ENCODE measurements around the gene CSRP1. TPM values are rescaled to one million over a fixed set of nuclear protein-coding genes. Genes with fewer than 3 reads are reported as not detected.
"Not testable (repeated sequence)": the region's sequence is repeated elsewhere in the genome, so short reads cannot be mapped to it uniquely, and the experiment has no call there.

CSRP1 gene
- total RNA-seq, 4 donors from 2014 or later = 548 to 1,751 (median 1,444) TPM

DNA sequence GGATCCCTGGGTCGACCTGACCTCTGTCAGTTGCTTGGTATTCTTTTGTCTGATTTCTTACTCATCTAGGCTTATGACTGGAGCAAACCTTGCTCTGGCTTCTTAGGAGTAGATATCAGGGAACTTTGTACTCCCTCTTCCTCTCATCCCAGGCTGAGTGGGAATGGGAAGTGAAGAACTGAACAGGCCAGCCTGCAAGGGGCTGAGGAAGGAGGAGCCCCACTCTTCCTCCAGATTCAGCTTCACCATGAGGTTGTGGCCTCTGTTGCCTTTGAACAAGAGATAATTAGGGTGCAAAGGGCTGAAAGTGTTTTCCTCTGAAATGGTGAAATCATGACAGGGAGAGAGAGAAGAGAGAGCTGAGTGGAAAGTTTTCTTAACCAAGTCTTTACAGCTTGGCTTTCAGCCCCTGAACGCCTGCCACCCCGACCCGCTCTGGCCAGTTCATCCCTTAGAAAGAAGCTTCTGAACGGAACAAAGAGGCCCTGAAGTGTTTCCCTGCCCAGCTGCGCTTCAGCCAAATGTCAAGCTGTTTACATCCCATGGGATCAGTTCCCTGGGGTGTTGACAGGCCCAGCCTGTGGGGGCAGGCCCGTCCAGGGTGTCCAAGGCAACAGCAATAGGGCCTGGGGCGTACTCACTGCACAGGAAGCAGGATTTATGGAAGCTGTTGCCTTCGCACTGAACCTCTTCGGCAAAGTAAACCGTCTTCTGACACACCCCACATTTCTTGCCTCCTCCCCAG lies 11.2 kb downstream of the CSRP1 start:
- TF ChIP-seq, protein P1, sequence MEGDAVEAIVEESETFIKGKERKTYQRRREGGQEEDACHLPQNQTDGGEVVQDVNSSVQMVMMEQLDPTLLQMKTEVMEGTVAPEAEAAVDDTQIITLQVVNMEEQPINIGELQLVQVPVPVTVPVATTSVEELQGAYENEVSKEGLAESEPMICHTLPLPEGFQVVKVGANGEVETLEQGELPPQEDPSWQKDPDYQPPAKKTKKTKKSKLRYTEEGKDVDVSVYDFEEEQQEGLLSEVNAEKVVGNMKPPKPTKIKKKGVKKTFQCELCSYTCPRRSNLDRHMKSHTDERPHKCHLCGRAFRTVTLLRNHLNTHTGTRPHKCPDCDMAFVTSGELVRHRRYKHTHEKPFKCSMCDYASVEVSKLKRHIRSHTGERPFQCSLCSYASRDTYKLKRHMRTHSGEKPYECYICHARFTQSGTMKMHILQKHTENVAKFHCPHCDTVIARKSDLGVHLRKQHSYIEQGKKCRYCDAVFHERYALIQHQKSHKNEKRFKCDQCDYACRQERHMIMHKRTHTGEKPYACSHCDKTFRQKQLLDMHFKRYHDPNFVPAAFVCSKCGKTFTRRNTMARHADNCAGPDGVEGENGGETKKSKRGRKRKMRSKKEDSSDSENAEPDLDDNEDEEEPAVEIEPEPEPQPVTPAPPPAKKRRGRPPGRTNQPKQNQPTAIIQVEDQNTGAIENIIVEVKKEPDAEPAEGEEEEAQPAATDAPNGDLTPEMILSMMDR (IDR thresholded peaks at IDR 0.05) = peak in 1 of 5 experiments; percentile 6
- peak in 1 of 2 donors; percentile 54 for TF ChIP-seq POLR2A (IDR thresholded peaks at IDR 0.05)
- TF ChIP-seq EP300 (IDR thresholded peaks at IDR 0.05) = peak; percentile 89 to 98
- Histone ChIP-seq H3K27ac (peak overlapping the region; percentile 88 to 98 (median 93)), H3K9me3 (no peaks in the 10 kb centered on the region), H3K36me3 (peaks cover 0 to 32% (median 0%) of the 10 kb centered on the region in 3 donors), H3K27me3 (no peaks in the 10 kb centered on the region), H3K4me3 (peak overlapping the region in 3 of 4 donors; percentile 5 to 13 (median 5)), H3K4me1 (peaks cover 7 to 98% (median 86%) of the 10 kb centered on the region in 4 donors)
- DNase-seq (ENCODE audit: low spot score in 2 of 2) = peak; percentile 65 to 72
- 24 to 29% methylated on average over 11 of the region's 11 CpGs for WGBS, 2 donors

DNA sequence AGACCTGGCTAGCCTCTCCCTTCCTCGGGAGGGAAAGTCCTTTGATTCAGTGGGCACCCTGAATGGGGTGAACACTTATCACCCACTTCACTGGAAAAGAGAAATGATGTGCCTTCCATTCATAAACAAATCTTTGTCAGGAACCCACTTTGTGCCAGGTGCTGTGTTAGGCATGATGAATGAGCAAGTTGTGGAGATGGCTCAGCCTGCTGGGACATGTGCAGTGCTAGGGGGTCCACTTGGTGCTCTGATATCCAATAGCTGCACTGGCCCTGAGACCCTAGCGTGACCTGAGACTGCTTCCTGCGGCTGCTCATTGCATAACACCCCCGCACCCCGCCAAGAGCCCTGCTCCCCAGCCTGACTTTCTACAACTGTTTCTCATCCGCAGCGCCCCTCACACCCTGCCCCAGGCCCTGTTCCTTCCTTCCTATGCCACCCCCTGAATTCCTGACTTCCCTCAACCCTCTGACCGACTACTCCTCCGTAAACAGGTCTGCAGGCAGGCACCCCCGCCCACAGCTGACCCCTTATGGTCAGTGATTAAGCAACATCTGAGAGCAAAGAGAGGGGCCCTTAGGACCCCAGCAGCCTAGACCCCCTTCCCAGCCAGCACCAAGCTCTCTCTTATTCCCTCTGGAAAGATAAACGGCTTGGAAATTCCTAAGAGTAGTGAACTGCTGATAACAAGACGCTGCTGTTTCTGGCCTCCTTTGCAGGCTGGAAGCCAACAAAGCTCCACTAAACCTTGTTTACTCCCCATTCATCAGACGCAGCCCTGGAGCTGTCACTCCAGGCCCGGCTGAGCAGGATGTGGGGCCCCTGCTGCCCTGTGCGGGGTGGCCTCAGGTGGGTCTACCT lies 12.9 kb downstream of the CSRP1 start:
- Histone ChIP-seq H3K27ac (peak overlapping the region; percentile 88 to 98 (median 93)), H3K36me3 (peaks cover 0 to 41% (median 0%) of the 10 kb centered on the region in 3 donors), H3K27me3 (no peaks in the 10 kb centered on the region), H3K4me3 (no peak overlapping the region), H3K4me1 (peaks cover 10 to 98% (median 87%) of the 10 kb centered on the region in 4 donors), H3K9me3 (no peaks in the 10 kb centered on the region)
- TF ChIP-seq, protein P1 (IDR thresholded peaks at IDR 0.05) = no peak
- TF ChIP-seq EP300 (IDR thresholded peaks at IDR 0.05) = peak in 1 of 2 donors; percentile 65
- 17 to 23% methylated on average over 15 of the region's 15 CpGs for WGBS, 2 donors
- no peak for DNase-seq (ENCODE audit: low spot score in 2 of 2)

GRCh38 chr1:201493026-201493656 lies 13.8 kb downstream of the CSRP1 start:
- 83 to 93% methylated on average over 3 of the region's 3 CpGs for WGBS, 2 donors
- Histone ChIP-seq H3K4me1 (peaks cover 10 to 98% (median 89%) of the 10 kb centered on the region in 4 donors), H3K27ac (peak overlapping the region; percentile 88 to 98 (median 93)), H3K36me3 (peaks cover 0 to 48% (median 0%) of the 10 kb centered on the region in 3 donors)
- H3K4me3 ChIP-seq; H3K27me3 ChIP-seq; H3K9me3 ChIP-seq; DNase-seq (ENCODE audit: low spot score in 2 of 2): not testable (repeated sequence)

DNA sequence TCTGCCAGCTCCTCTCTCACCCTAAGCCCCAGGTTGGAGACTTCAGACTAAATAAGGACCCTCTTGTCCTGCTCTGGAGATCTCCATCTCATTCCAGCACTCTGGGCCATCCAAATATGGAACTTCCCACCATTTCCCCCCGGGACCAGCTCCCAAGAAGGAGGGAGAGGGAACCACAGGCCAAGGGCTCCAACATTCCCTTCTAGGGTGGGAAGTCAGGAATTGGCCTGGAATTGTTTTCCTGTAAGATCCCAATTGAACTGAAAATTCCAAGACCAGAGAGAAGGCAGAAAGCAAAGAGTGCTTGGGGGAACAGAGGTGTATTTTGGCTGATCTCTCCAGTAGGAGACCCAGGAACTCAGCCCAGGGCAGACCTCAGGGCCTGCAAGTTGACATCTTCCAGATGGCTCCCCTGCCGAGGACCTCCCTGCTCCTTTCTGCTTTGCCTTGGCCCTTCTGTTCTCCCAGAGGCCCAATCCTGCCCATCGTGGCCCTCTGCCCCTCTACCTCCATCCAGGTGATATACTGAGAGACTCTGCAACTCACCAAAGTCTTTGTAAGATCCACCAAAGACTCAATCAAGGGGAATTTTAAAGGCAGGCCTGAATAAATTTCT lies 14.9 kb downstream of the CSRP1 start:
- no peak overlapping the region for H3K4me3 ChIP-seq

More for the DNA sequence above, 14.9 kb downstream of the CSRP1 start:
- Histone ChIP-seq H3K27me3 (no peaks in the 10 kb centered on the region), H3K9me3 (no peaks in the 10 kb centered on the region), H3K4me1 (peaks cover 10 to 99% (median 84%) of the 10 kb centered on the region in 4 donors), H3K36me3 (peaks cover 3 to 59% (median 4%) of the 10 kb centered on the region in 3 donors), H3K27ac (peak overlapping the region; percentile 88 to 98 (median 93))
- DNase-seq (ENCODE audit: low spot score in 2 of 2) = no peak
- TF ChIP-seq, protein P1 (IDR thresholded peaks at IDR 0.05) = no peak
- TF ChIP-seq EP300 (IDR thresholded peaks at IDR 0.05) = peak in 1 of 2 donors; percentile 42
- WGBS, 2 donors = 32 to 50% methylated on average over 3 of the region's 3 CpGs

All from tibial nerve (tissue), 4 donors.